Inflammatory macrophage treated with lipopolysaccharide for 4 hours (primary cell): ENCODE measurements around the gene VRK3.

Experiments used
- DNase-seq: peaks from one replicate; pipeline ENCODE4 v3.0.0-alpha.2; 2020

The VRK3 gene

DNA sequence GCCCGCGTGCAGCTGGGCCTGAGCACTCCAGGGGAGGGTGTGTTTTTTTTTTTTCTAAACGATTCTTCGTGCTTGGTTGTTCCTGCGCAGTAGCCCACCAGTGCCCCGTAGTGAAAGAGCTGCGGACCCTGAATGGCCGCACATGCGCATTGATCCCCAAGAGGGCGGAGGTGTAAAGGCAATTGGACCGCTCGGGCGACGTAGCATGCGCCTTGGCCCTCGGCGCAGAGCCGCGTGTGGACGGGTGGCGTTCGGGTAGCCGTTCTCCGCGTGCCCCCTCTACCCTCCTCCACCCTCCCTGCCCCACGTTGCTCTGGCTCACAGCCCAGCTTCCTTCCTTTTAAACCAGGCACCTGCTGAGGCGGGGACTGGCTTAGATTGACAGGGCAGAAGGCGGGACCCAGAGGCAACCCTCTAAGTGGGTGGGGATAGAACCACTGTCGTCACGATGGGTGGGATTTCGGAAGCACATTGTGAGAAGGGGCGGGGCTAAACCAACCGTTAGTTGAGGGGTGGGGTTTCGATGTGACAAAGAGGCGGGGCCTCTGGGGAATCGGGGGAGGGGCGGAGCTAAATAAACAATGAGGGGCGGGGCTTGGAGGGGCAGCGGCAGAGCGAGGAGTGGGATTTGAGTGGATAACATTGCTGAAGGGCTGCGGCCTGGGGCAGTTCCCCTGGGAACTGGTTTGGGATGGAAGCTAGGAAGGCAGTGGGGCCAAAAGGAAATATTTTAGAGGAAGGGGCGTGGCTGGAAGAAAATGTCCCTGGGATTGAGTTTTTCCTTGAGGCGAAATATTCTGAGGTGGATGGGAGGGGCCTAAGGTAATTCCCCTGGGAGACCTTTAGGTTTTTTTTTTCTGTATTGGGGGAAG, 95.3 kb downstream of the VRK3 start:
- peak; percentile 95 for DNase-seq

DNA sequence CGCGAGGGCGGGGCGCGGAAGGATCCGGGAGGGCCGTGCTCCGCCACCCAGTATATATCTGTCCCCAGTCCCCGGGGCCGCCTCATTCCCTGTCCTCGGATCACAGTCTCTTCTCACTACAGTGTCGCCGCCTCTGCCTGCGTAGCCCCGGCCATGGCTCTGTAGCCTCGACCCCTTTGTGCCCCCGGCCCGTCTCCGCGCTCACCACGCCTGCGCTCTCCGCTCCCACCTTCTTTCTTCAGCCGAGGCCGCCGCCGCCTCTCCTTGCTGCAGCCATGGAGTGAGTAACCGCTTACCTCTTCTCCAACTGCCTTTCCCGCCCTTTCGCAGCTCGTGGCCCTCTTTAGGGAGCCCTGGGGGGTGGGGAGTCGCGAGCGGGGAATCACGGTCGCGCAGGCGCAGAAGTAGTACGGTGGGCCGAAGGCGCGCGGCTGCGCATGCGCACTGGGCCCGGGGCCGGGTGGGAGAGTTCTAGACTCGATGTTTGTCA, 96.0 kb downstream of the VRK3 start, which contains the start of the genes ATF5 and NUP62:
ATF5 (plus strand) TSS at position 85 of the 490 bp plus-strand sequence. CDS start 1,646 bp downstream, outside the sequence.
NUP62 (minus strand) TSS at position 384 of the 490 bp plus-strand sequence. CDS start 19,697 bp downstream, outside the sequence.
- DNase-seq: peak; percentile 85

DNA sequence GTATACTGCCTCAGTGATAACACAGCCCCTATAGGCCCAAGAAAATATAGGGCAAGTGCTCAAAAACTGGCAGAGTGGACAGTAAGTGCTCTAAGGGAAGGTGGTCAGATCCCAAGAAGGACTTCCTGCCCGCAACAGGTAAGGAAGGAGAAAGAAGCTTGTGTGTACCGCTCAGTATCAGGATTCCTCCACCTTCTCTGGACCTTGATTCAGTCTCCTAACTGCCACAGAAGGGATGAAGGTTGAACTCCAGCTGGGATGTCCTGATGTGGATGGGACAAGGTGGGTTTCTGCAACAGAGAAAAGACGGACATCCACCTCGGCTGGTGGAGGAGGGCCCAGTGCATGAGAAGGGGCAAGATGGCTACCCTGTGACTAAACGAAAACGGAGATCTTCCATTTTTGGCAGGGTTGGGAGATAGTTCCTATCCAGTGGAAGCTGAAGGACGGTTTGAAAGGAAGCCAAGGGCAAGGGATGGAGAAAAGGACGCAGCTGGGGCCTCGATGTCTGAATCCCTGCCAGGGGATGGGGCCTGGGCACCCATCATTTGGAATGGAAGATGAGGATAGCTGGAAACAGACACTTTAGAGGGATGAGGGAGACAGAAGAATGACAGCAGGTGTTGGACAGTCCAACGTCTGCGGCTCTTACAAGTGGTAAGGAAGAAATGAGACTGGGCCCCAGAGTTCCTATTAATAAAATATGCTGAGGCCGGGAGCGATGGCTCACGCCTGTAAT, 97.5 kb downstream of the VRK3 start:
- DNase-seq: no peak

DNA sequence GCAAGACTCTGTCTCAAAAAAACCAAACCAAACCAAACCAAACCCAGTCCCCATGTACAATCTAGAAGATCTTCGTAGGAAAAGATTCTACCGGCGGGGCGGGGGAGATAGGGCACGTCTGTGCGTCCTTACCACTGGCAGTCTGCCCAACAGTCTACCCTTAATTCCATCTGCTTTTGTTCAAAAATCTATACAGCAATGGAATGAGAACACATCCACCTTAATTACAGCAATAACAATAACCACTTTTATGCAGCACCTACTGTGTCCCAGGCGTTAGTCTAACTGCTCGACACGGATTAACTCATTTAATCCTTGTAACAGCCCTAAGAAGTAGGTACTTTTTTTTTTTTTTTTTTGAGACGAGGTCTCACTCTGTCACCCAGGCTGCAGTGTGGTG, 98.7 kb downstream of the VRK3 start:
- no peak for DNase-seq
